Measurements from ENCODE around the gene FBXO22.

Gene FBXO22

DNA sequence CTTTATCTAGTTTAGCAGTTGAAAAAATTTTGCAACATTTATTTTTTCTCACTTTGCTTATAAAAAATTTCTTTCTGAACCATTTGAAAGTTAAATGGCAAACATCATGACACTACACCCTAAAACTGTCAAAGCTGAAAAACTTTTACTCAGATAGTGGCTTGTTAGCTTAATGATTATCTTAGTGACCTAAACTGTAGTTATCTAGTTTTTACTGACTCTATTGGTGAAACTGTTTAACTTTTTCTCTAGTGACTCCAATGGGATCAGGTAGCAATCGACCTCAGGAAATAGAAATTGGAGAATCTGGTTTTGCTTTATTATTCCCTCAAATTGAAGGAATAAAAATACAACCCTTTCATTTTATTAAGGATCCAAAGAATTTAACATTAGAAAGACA is 13.3 kb downstream of the FBXO22 start:
- ChIA-PET CTCF (no interaction called here), POLR2A (ENCODE audit: low non-redundant PET) (no interaction called here)
- no peak overlapping the region for H3K27ac ChIP-seq
- DNase-seq (ENCODE audit: low spot score) = no peak
- TF ChIP-seq, protein P1, sequence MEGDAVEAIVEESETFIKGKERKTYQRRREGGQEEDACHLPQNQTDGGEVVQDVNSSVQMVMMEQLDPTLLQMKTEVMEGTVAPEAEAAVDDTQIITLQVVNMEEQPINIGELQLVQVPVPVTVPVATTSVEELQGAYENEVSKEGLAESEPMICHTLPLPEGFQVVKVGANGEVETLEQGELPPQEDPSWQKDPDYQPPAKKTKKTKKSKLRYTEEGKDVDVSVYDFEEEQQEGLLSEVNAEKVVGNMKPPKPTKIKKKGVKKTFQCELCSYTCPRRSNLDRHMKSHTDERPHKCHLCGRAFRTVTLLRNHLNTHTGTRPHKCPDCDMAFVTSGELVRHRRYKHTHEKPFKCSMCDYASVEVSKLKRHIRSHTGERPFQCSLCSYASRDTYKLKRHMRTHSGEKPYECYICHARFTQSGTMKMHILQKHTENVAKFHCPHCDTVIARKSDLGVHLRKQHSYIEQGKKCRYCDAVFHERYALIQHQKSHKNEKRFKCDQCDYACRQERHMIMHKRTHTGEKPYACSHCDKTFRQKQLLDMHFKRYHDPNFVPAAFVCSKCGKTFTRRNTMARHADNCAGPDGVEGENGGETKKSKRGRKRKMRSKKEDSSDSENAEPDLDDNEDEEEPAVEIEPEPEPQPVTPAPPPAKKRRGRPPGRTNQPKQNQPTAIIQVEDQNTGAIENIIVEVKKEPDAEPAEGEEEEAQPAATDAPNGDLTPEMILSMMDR (conservative IDR thresholded peaks at IDR 0.05; ENCODE audit: low read depth) = no peak

DNA sequence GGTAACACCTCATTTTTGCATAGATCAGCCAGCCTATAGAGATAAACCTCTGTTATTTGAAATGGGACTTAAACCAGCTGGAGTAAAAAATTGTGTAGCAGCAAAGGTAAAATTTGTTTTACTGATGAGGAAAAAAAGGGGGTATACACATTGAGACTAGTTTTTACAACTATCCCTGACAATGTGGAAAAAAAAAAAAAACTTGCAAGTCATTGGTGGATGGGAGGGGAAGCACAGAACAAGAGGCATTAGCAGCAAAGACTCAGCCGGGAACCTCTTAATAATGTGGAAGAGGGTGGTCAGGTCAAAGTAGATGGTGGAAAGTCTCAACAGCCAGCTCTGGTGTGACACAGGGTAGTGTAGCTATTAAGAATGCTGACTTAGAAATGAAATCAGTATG is 14.5 kb downstream of the FBXO22 start:
- no peak for DNase-seq (ENCODE audit: low spot score)
- TF ChIP-seq, protein P1 (conservative IDR thresholded peaks at IDR 0.05; ENCODE audit: low read depth) = no peak
- POLR2A ChIA-PET (ENCODE audit: low non-redundant PET) = no interaction called here

DNA sequence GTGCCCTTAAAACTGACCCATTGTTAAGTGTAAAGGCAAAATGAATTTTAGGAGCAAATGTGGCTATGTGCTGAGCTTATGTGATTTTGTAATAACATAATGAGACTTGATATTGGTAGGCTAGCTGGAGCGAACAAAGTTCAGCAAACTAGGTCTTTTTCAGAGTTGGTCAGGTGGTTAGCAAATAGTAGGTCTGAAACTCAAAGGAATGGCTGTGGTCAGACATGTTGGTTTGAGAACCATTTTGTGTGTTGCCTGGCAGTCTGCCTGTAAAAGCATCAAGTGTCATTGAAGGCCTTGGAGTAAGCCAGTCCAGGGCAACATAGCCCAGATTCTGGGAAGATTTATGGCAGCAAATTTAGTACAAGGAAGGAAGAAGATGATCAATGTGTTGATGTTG is 16.4 kb downstream of the FBXO22 start:
- ChIA-PET CTCF (interaction anchor here (0.6 to 0.7 kb wide), 2 partner anchors 44 to 371 kb away, joined by 3 read pairs; no protein-coding TSS in a partner anchor), POLR2A (ENCODE audit: low non-redundant PET) (no interaction called here)
- DNase-seq (ENCODE audit: low spot score) = no peak
- H3K27ac ChIP-seq = no peak overlapping the region
- TF ChIP-seq, protein P1 (conservative IDR thresholded peaks at IDR 0.05; ENCODE audit: low read depth) = no peak

More for the DNA sequence above, 14.5 kb downstream of the FBXO22 start:
- CTCF ChIA-PET = no interaction called here
- H3K27ac ChIP-seq = no peak overlapping the region

DNA sequence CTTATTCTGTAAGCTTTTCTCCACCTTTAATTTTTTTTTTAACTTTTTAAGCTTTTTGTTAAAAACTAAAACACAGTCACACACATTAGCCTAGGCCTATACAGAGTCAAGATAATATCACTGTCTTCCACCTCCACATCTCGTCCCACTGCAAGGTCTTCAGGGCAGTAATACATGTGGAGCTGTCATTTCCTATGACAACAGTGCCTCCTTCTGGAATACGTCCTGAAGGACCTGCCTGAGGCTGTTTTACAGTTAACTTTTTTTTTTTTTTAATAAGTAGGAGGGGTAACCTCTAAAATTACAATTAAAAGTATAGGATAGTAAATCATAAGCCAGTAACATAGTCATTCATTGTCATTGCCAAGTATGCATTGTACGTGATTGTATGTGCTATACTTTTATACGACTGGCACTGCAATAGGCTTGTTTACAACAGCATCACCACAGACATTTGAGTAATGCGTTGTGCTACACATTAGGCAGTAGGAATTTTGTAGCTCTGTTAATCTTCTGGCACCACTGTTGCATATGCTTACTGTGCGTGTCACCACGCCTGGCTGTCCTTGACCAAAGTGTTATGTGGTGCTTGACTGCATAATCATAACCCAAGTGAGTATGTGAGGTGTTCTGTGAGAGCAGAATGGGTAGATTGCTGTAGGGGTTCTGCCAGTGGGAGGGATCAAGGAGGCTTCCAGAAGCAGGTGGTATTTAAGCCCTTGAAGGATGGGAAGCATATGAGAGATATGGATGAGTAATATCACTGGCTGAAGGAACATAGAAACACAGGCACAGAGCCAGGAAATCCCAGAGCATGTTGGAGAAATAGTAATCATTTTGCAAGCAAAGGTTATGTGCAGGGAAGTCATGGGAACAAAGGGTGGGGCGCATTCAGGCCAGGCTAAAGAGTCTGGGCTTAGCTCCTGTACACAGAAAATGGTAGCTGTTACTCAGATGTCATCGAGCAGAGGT is 18.3 kb downstream of the FBXO22 start:
- DNase-seq (ENCODE audit: low spot score) = peak; percentile 84
- ChIA-PET POLR2A (ENCODE audit: low non-redundant PET) (no interaction called here), CTCF (interaction anchor here (0.5 to 1.6 kb wide), 13 partner anchors 13 to 1736 kb away, joined by 3 to 7 read pairs (median 3); no protein-coding TSS in a partner anchor)
- H3K27ac ChIP-seq = peak overlapping the region; percentile 59
- TF ChIP-seq, protein P1 (conservative IDR thresholded peaks at IDR 0.05; ENCODE audit: low read depth) = no peak; the same call in 1 of the 2 replicates

DNA sequence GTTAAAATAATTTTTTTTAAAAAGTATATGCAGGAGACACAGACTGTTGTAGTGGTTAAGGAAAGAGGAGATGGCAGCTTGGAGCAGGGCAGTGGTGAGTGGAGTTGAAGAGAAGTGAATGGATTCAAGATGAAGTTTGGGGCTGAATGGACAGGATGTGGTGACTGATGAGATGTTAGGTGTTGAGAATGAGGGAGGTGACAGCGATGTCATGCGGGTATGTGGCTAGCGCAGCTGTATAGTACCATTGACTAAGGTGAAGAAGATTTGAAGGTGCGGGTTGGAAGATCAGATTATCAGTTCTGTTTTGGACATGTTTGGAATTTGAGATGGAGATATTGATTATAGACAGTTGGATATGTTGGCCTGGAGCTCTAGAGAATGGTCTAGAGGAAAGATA is 20.1 kb downstream of the FBXO22 start:
- no peak overlapping the region for H3K27ac ChIP-seq
- CTCF ChIA-PET = interaction anchor here (1.2 kb wide), 1 partner anchor 114 kb away, joined by 3 read pairs; no protein-coding TSS in a partner anchor
- POLR2A ChIA-PET (ENCODE audit: low non-redundant PET) = no interaction called here
- TF ChIP-seq, protein P1 (conservative IDR thresholded peaks at IDR 0.05; ENCODE audit: low read depth) = no peak
- no peak for DNase-seq (ENCODE audit: low spot score)

DNA sequence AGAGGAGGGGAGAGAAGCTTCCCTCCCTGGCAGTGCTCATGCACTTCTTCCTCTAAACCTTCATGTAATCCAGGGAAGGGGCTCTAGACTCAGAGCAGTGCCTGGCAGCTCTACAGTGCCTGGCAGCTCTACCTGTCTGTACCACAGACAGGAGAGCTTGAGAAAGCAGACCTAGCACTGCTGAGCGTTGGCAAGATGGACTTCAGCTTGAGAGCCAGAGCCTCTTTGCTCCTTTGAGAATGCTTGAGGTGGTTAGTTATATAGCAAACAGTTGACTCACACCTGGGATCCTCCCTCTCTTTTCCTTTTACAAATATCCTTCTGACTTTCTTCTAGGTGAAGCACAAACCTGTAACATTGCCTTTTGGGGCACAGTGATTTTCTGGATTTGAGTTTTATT is 20.9 kb downstream of the FBXO22 start:
- ChIA-PET POLR2A (ENCODE audit: low non-redundant PET) (no interaction called here), CTCF (interaction anchor here (0.6 to 1.2 kb wide), 3 partner anchors 115 to 916 kb away, joined by 3 read pairs; no protein-coding TSS in a partner anchor)
- 0 out of 2 replicates have a peak overlapping the region, but pooled peaks have one; percentile 22 for H3K27ac ChIP-seq
- DNase-seq (ENCODE audit: low spot score) = peak; percentile 40
- TF ChIP-seq, protein P1 (conservative IDR thresholded peaks at IDR 0.05; ENCODE audit: low read depth) = no peak

All from RWPE1 (cell line).